ENCODE data around the gene NHLRC1.
A peak's percentile ranks its signal among the peaks of the same experiment; 100 is the strongest.

The NHLRC1 gene

DNA sequence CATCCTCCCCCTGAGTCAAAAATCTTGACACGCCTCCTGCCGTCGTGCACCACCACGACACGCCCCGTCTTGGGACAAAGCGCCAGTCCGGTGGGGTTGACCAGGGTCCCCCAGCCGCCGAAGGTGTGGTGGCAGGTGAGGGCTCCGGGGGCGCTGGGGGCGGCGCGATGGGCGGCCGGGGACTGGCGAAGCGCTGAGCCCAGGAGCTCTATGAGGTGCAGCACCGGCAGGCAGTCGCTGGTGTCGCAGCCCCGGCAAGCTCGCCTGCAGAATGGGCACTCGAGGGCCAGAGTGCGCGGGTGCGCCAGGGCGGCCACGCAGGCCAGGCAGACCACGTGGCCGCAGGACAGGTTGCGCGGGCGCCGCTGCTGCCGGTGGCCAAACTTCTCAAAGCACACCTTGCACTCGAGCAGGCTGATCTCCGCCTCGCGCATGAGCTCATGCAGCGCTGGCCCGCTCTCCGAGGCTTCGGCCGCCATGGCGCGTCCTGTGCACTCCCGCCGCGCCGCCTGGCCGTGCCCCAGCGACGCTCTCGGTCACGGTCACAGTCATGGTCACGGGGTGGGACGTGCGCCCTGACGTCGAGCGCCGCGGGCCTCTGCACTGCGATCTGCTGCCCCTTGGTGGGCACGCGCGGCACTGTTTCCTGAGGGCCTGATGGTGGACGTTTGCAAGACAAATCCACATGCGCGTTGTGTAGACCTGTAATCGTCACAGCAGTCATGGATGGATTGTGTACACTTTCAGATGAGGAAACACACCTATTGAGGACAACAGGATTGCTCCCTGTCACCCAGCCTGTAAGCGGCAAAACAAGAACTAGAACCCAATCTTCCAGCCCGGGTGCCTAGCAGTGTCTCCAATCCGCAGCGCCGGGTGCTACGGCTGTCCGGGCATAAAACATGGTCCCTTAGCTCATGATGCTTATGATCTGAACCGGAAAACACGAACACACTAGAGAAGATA, at the start of gene NHLRC1:
Gene NHLRC1 (minus strand): TSS at position 550 of the 966 bp plus-strand sequence. CDS start 71 bp downstream, at position 479.
- POLR2A ChIA-PET, result no interaction called here
- CTCF ChIA-PET, result interaction anchor here (0.8 to 2.3 kb wide), 19 partner anchors 9 to 966 kb away, joined by 3 to 9 read pairs (median 4); no protein-coding TSS in a partner anchor
- TF ChIP-seq, protein P1, sequence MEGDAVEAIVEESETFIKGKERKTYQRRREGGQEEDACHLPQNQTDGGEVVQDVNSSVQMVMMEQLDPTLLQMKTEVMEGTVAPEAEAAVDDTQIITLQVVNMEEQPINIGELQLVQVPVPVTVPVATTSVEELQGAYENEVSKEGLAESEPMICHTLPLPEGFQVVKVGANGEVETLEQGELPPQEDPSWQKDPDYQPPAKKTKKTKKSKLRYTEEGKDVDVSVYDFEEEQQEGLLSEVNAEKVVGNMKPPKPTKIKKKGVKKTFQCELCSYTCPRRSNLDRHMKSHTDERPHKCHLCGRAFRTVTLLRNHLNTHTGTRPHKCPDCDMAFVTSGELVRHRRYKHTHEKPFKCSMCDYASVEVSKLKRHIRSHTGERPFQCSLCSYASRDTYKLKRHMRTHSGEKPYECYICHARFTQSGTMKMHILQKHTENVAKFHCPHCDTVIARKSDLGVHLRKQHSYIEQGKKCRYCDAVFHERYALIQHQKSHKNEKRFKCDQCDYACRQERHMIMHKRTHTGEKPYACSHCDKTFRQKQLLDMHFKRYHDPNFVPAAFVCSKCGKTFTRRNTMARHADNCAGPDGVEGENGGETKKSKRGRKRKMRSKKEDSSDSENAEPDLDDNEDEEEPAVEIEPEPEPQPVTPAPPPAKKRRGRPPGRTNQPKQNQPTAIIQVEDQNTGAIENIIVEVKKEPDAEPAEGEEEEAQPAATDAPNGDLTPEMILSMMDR (IDR thresholded peaks at IDR 0.05; ENCODE audit: control extremely low read depth, extremely low read depth, low read depth, missing control alignments), result peak; percentile 83
- peak; percentile 82 for DNase-seq (ENCODE audit: extremely low spot score)

GRCh38 chr6:18171871-18172270, 49.4 kb upstream of the NHLRC1 start:
- no peak for DNase-seq (ENCODE audit: extremely low spot score)
- POLR2A ChIA-PET, result no interaction called here
- TF ChIP-seq, protein P1 (IDR thresholded peaks at IDR 0.05; ENCODE audit: control extremely low read depth, extremely low read depth, low read depth, missing control alignments), result no peak
- CTCF ChIA-PET, result interaction anchor here (0.7 to 1.6 kb wide), 2 partner anchors 12 to 28 kb away, joined by 3 read pairs; no protein-coding TSS in a partner anchor

DNA sequence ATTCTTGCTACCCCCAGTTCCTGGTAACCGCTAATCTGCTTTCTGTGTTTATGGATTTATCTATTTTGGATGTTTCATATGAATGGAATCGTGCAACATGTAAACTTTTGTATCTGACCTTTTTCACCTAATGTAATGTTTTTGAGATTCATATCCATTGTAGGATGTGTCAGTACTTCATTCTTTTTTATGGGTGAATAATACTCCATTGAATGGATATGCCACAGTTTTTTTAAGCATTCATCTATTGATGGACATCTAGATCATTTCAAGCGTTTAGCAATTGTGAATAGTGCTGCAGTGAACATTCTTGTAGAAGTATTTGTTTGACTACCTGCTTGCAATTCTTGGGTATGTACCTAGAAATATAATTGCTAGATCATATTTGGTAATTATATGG, 45.8 kb upstream of the NHLRC1 start:
- no peak for DNase-seq (ENCODE audit: extremely low spot score)
- ChIA-PET CTCF (no interaction called here), POLR2A (no interaction called here)
- TF ChIP-seq, protein P1 (IDR thresholded peaks at IDR 0.05; ENCODE audit: control extremely low read depth, extremely low read depth, low read depth, missing control alignments), result no peak

- TF ChIP-seq, protein P1 (IDR thresholded peaks at IDR 0.05; ENCODE audit: control extremely low read depth, extremely low read depth, low read depth, missing control alignments), result no peak
- ChIA-PET CTCF (no interaction called here), POLR2A (interaction anchor here (0.6 kb wide), 1 partner anchor 29 kb away, joined by 3 read pairs; no protein-coding TSS in a partner anchor)
- DNase-seq (ENCODE audit: extremely low spot score), result no peak
Measured at GRCh38 chr6:18166312-18167036, 44.0 kb upstream of the NHLRC1 start.

GRCh38 chr6:18165751-18166150, 43.3 kb upstream of the NHLRC1 start:
- DNase-seq (ENCODE audit: extremely low spot score), result no peak
- ChIA-PET POLR2A (interaction anchor here (0.6 kb wide), 1 partner anchor 29 kb away, joined by 3 read pairs; no protein-coding TSS in a partner anchor), CTCF (interaction anchor here (1.6 kb wide), 1 partner anchor 14 kb away, joined by 3 read pairs; no protein-coding TSS in a partner anchor)
- TF ChIP-seq, protein P1 (IDR thresholded peaks at IDR 0.05; ENCODE audit: control extremely low read depth, extremely low read depth, low read depth, missing control alignments), result no peak

GRCh38 chr6:18162401-18162800, 39.9 kb upstream of the NHLRC1 start:
- ChIA-PET CTCF (interaction anchor here (0.7 to 1.0 kb wide), 3 partner anchors 11 to 324 kb away, joined by 3 to 5 read pairs (median 3); no protein-coding TSS in a partner anchor), POLR2A (no interaction called here)
- TF ChIP-seq, protein P1 (IDR thresholded peaks at IDR 0.05; ENCODE audit: control extremely low read depth, extremely low read depth, low read depth, missing control alignments), result no peak
- DNase-seq (ENCODE audit: extremely low spot score), result no peak

All from GM10248 (cell line).